Mammary epithelial cell (primary cell): Measurements from ENCODE around the gene TRPM2.

Source experiments
- EZH2 ChIP-seq: IDR thresholded peaks from 2 replicates; pipeline ENCODE4 v1.6.1; 2012; ENCODE audit warnings: low read length, inconsistent platforms, borderline replicate concordance
- TF ChIP-seq, protein P1 (sequence below), 2 donors: IDR thresholded peaks in 1 of 2; conservative IDR thresholded peaks in 1 of 2; 2 replicates each; pipeline ENCODE4 v1.5.1; 2011 to 2012; ENCODE audit warnings: inconsistent platforms in 2 of 2, low read length in 2 of 2, mild to moderate bottlenecking in 2 of 2, control low read depth in 1 of 2, low read depth in 1 of 2; ENCODE audit not compliant: insufficient read depth in 1 of 2; ENCODE audit errors: extremely low read depth in 1 of 2

DNA sequence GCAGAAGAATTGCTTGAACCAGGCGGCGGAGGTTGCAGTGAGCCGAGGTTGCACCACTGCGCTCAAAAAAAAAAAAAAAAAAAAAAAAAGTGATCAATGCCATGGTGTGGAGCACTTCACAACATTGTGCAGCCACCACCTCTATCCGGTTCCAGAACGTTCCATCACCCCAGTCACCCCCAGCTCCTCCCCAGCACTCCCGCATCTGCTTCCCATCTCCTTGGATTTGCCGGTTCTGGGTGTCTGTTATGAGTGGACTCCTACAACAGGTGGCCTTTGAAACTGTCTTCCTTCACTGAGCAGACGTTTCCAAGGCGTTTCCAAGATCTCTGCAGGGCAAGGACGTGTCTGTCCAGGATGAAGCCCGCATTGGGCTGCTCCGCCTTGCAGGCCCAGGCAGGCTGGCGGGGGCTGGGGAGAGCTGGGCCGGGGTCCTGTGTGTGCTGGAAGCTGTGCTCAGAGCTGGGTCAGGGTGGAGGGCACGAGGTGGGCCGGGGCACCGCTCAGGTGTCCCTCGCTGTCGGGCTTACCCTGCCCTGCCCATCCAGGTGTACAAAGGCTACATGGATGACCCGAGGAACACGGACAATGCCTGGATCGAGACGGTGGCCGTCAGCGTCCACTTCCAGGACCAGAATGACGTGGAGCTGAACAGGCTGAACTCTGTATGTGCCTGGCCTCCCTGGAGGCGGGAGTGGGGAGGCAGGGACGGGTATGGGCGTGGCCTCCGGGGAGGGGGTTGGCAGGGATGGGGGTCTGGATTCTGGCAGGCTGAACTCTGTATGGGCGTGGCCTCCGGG, 87.0 kb downstream of the TRPM2 start:
- TF ChIP-seq, protein P1, sequence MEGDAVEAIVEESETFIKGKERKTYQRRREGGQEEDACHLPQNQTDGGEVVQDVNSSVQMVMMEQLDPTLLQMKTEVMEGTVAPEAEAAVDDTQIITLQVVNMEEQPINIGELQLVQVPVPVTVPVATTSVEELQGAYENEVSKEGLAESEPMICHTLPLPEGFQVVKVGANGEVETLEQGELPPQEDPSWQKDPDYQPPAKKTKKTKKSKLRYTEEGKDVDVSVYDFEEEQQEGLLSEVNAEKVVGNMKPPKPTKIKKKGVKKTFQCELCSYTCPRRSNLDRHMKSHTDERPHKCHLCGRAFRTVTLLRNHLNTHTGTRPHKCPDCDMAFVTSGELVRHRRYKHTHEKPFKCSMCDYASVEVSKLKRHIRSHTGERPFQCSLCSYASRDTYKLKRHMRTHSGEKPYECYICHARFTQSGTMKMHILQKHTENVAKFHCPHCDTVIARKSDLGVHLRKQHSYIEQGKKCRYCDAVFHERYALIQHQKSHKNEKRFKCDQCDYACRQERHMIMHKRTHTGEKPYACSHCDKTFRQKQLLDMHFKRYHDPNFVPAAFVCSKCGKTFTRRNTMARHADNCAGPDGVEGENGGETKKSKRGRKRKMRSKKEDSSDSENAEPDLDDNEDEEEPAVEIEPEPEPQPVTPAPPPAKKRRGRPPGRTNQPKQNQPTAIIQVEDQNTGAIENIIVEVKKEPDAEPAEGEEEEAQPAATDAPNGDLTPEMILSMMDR (conservative IDR thresholded peaks at IDR 0.05 in 1 of 2, IDR thresholded peaks at IDR 0.05 in 1 of 2; ENCODE audit: extremely low read depth in 1 of 2, insufficient read depth in 1 of 2, low read depth in 1 of 2, low read length in 2 of 2) = no peak
- no peak for TF ChIP-seq EZH2
